Vagina (tissue), 2 donors: Measurements from ENCODE around the gene TMEM222. TPM values are rescaled to one million over a fixed set of nuclear protein-coding genes. Genes with fewer than 3 reads are reported as not detected.

Source experiments
- DNase-seq, 2 donors: peaks; one replicate each; pipeline ENCODE4 v3.0.0-alpha.2; 2017; ENCODE audit errors: extremely low spot score in 2 of 2
- H3K27ac ChIP-seq: fragments of 200-600 bp; sonication (generic); one replicate; pipeline ENCODE4 v1.5.1; 2019
- H3K27me3 ChIP-seq: fragments of 200-600 bp; sonication (generic); one replicate; pipeline ENCODE4 v1.5.1; 2019
- H3K36me3 ChIP-seq, 2 donors: fragments of 200-600 bp; sonication (generic); one replicate each; pipeline ENCODE4 v1.5.1; 2017 to 2019
- H3K4me1 ChIP-seq: fragments of 200-600 bp; sonication (generic); one replicate; pipeline ENCODE4 v1.5.1; 2019
- H3K4me3 ChIP-seq, 2 donors: fragments of 200-600 bp; sonication (generic); 1 replicate in 1 of 2; 2 replicates in 1 of 2; pipeline ENCODE4 v1.5.1; 2016 to 2019
- H3K9me3 ChIP-seq: fragments of 200-600 bp; sonication (generic); one replicate; pipeline ENCODE4 v1.5.1; 2019
- POLR2A ChIP-seq, 2 donors: fragments of 450-650 bp; IDR thresholded peaks; one replicate each; pipeline ENCODE4 v1.6.1; 2017; ENCODE audit warnings: antibody characterized with exemption in 2 of 2, mild to moderate bottlenecking in 2 of 2, moderate library complexity in 2 of 2
- POLR2AphosphoS5 ChIP-seq, 2 donors: sonication (generic); formaldehyde crosslinking; IDR thresholded peaks; one replicate each; pipeline ENCODE4 v1.9.0; 2017; ENCODE audit warnings: antibody characterized with exemption in 2 of 2, mild to moderate bottlenecking in 2 of 2, low read depth in 1 of 2; ENCODE audit not compliant: insufficient read depth in 1 of 2
- intact Hi-C: fragments of 100-400 bp; cut with DNase I; formaldehyde crosslinking; loops from one replicate; pipeline ENCODE4 v1.15.1; 2023
- total RNA-seq: library from RNA; depleted of rRNA; stranded (reverse); fragments of >200 nt; gene quantifications from one replicate; pipeline ENCODE4 v1.2.3, GENCODE V29; 2016
- TF ChIP-seq, protein P1 (sequence below), 3 experiments: fragments of 450-650 bp in 2 of 3; fragments of 200-600 bp in 1 of 3; sonication (generic) in 1 of 3; IDR thresholded peaks; one replicate each; pipeline ENCODE4 v1.5.1; 2017 to 2019; ENCODE audit warnings: antibody characterized with exemption in 3 of 3, mild to moderate bottlenecking in 2 of 3, moderate library complexity in 2 of 3

TMEM222 gene
- total RNA-seq, 1 donor from 2014 or later = 30.7 TPM

DNA sequence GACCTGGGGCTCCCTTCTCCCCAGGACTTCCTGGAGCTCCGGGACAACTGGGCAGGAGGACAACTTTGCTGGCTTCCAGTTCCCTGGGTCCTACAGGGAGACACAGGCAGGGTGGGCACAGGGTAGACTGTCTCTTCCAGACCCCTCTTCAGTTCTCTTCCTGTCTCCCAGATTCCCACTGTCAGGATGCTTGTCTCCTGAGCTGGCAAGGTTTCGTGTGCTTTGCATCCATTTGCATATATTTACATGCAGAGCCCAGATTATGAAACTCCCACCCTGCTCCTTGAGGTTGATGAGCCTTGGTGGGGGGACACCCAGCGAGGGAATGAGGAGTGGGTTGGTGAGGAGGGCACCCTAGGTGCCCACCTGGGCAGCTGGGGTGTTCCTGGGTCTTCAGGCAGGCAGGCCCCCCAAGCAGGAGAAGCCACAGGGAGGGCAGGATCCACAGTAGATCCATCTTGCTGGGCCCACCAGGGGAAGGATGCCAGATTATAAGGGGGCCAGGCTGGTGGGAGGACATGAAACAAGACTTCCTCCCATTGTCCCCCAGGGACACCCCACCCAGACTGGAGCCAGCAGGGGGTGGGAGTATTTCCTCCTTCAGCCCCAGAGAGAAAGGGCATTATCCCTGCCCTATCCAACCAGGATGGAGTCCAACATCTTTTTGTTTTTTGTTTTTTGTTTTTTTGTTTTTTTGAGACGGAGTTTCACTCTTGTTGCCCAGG lies 52.6 kb downstream of the TMEM222 start, which contains the start of gene FCN3:
Gene FCN3 (minus strand): TSS at position 463 of the 725 bp plus-strand sequence. CDS start 6 bp downstream, at position 457.
- DNase-seq = no peak
- no peak for TF ChIP-seq POLR2A (IDR thresholded peaks at IDR 0.05)
- TF ChIP-seq, protein P1, sequence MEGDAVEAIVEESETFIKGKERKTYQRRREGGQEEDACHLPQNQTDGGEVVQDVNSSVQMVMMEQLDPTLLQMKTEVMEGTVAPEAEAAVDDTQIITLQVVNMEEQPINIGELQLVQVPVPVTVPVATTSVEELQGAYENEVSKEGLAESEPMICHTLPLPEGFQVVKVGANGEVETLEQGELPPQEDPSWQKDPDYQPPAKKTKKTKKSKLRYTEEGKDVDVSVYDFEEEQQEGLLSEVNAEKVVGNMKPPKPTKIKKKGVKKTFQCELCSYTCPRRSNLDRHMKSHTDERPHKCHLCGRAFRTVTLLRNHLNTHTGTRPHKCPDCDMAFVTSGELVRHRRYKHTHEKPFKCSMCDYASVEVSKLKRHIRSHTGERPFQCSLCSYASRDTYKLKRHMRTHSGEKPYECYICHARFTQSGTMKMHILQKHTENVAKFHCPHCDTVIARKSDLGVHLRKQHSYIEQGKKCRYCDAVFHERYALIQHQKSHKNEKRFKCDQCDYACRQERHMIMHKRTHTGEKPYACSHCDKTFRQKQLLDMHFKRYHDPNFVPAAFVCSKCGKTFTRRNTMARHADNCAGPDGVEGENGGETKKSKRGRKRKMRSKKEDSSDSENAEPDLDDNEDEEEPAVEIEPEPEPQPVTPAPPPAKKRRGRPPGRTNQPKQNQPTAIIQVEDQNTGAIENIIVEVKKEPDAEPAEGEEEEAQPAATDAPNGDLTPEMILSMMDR (IDR thresholded peaks at IDR 0.05) = no peak
- TF ChIP-seq POLR2AphosphoS5 (IDR thresholded peaks at IDR 0.05; ENCODE audit: insufficient read depth in 1 of 2, low read depth in 1 of 2) = no peak
- Histone ChIP-seq H3K36me3 (no peaks in the 10 kb centered on the region), H3K27ac (no peak within 1 kb of the TSS), H3K4me3 (no peak within 1 kb of the TSS), H3K27me3 (no peaks in the 10 kb centered on the region), H3K9me3 (no peaks in the 10 kb centered on the region), H3K4me1 (peaks cover 36% of the 10 kb centered on the region)
- intact Hi-C loops = no loop called here

DNA sequence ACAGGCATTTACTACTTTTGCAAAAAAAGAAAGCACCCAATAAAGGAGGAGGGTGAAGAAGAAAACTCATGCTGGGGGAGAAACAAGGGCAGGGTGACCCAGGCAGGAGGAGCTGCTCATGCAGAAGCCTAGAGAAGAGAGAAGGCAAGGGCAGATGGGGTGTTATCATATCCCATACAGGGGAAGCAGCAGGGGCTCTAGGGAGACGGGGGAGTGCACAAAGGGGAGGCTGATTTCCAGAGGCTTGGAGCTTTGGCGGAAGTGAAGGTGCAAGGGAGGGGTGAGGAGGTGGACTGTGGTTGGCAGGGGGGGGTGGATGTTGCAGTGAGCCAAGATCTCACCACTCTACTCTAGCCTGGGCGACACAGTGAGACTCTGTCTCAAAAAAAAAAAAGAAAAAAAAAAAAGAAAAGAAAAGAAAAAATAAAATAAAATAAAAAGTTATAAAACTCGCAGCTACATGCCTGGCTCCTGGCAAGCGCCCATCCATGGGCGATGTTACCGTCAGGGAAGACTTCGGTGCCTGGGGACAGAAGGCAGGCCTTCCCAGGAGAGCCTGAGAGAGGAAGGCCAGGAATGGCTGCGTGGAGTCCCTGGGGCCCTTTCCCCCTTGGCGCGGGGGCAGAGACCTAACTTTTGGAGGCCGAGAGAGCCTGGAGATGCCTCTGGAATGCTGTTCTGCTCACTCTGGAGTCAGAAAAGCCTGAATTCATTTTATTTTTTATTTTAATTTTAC lies 56.0 kb downstream of the TMEM222 start:
- TF ChIP-seq POLR2A (IDR thresholded peaks at IDR 0.05) (no peak), POLR2AphosphoS5 (IDR thresholded peaks at IDR 0.05; ENCODE audit: insufficient read depth in 1 of 2, low read depth in 1 of 2) (no peak)
- TF ChIP-seq, protein P1 (IDR thresholded peaks at IDR 0.05) = no peak
- no peak for DNase-seq
- Histone ChIP-seq H3K27me3 (no peaks in the 10 kb centered on the region), H3K4me3 (no peak overlapping the region), H3K4me1 (peaks cover 67% of the 10 kb centered on the region), H3K9me3 (no peaks in the 10 kb centered on the region), H3K36me3 (no peaks in the 10 kb centered on the region), H3K27ac (peak overlapping the region; percentile 77)
- intact Hi-C loops = no loop called here

DNA sequence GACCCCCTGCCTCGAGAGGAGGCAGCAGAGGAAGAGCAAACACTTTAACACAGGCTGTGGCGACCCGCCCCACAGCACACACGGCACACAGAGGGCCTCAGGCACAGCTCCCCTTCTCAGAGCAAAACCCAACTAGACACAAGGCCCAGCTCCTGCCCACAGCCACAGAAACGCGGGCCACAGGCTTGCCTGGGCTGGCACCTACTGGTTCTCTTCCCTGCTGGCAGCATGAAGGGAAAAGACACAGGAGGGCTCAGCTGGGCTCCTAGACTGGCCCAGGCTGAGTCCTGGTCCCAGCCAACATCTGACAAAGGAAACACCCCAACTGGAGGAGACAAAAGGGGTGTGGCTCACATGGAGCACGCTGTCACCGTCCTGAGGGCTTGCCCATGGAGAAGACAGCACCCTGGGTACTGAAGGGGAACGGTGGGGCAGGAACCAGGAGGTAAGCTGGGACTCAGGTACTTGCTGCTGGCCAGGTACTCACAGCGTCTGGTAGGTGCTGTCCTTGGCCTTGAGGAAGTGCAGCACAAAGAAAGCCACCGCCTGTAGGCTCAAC lies 57.7 kb downstream of the TMEM222 start:
- Histone ChIP-seq H3K4me3 (no peak overlapping the region), H3K27ac (peak overlapping the region; percentile 77), H3K36me3 (no peaks in the 10 kb centered on the region), H3K4me1 (peaks cover 66% of the 10 kb centered on the region), H3K27me3 (no peaks in the 10 kb centered on the region), H3K9me3 (no peaks in the 10 kb centered on the region)
- DNase-seq = no peak
- TF ChIP-seq POLR2AphosphoS5 (IDR thresholded peaks at IDR 0.05; ENCODE audit: insufficient read depth in 1 of 2, low read depth in 1 of 2) = peak; percentile 21 to 25
- no peak for TF ChIP-seq POLR2A (IDR thresholded peaks at IDR 0.05)
- intact Hi-C loops = no loop called here

DNA sequence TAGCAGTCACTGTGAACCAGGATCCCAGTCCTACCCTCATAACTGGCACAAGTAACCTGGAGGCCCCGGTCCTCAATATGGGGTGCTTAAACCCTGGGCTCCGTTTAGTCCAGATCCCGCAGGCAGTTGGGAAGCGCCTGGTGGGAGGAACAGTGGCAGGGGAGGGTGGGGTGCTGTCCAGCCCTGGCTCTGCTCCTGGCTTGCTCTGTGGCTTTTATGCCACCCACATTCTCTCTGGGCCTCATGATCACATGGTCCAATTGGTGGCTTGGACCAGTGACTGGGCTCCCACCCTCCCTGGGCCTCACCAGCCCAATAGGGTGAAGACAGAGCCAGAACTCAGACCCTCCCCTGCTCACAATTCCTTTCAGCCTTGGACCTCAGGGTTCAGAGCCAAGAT lies 58.3 kb downstream of the TMEM222 start:
- intact Hi-C loops = no loop called here
- DNase-seq = no peak
- Histone ChIP-seq H3K27me3 (no peaks in the 10 kb centered on the region), H3K27ac (peak overlapping the region; percentile 77), H3K36me3 (no peaks in the 10 kb centered on the region), H3K4me1 (peaks cover 66% of the 10 kb centered on the region), H3K4me3 (no peak overlapping the region), H3K9me3 (no peaks in the 10 kb centered on the region)
- TF ChIP-seq, protein P1 (IDR thresholded peaks at IDR 0.05) = no peak
- no peak for TF ChIP-seq POLR2AphosphoS5 (IDR thresholded peaks at IDR 0.05; ENCODE audit: insufficient read depth in 1 of 2, low read depth in 1 of 2)
- no peak for TF ChIP-seq POLR2A (IDR thresholded peaks at IDR 0.05)
